COLO668 (cell line): ENCODE measurements around the gene ZBED1.
"Not testable (repeated sequence)": the region's sequence is repeated elsewhere in the genome, so short reads cannot be mapped to it uniquely, and the experiment has no call there.

Source experiments
- DNase-seq: peaks from one replicate; lab custom pipeline; 2025; ENCODE audit not compliant: unreplicated experiment; lab: John Stamatoyannopoulos, UW

The ZBED1 gene

DNA sequence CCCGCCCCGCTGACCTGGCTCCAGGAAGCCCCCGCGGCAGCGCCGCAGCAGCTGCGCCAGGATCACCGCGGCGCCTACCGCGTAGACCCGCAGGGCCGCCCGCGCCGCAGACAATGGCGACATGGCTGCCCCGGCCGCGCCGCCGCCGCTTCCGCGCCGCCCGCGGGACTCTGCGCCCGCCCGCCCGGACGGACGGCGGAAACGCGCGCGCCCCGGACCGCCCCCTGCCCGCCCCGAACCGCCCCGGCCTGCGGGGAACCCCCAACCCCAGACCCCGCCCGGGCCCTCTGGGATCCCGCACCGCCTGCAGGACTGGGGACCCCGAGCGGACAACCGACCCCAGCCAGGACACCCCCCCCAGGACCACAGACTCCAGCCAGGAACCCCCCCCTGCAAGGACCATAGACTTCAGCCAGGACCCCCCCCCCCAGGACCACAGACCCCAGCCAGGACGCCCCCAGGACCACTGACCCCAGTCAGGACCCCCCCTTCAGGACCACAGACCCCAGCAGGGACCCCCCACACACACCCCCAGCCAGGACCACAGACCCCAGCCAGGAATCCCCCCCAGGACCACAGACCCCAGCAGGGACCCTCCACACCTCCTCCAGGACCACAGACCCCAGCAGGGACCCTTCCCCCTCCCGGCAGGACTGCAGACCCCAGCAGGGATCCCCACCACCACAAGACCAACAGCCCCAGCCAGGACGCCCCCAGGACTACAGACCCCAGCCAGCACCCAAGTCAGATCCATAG lies at the start of gene ZBED1, which contains the start of gene DHRSX:
Gene ZBED1, minus strand, starts transcription at position 174 of the 756 bp plus-strand sequence. CDS start 10,257 bp downstream, outside the sequence.
Gene DHRSX, minus strand, starts transcription at position 174 of the 756 bp plus-strand sequence. Its CDS starts 51 bp downstream, at position 123.
- DNase-seq, result no peak

DNA sequence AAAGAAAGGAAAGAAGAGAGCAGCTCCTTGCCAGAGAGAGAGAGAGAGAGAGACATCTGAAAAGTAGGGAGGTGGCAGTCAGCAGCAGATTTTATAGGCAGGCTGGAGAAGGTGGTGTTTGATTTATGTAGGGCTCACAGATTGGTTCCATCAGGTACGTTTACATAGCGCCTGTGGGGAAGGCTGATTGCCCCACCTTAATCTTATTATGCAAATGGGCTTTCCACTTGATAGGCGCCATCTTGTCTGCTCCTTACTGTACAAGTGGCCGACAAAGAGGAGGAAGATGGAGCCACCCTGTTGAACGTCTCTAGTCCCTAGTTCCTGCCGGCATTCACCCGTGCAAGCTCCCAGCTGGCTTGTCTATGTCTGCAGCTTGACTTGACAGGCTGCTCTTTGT lies 49.1 kb upstream of the ZBED1 start:
- DNase-seq, result no peak

DNA sequence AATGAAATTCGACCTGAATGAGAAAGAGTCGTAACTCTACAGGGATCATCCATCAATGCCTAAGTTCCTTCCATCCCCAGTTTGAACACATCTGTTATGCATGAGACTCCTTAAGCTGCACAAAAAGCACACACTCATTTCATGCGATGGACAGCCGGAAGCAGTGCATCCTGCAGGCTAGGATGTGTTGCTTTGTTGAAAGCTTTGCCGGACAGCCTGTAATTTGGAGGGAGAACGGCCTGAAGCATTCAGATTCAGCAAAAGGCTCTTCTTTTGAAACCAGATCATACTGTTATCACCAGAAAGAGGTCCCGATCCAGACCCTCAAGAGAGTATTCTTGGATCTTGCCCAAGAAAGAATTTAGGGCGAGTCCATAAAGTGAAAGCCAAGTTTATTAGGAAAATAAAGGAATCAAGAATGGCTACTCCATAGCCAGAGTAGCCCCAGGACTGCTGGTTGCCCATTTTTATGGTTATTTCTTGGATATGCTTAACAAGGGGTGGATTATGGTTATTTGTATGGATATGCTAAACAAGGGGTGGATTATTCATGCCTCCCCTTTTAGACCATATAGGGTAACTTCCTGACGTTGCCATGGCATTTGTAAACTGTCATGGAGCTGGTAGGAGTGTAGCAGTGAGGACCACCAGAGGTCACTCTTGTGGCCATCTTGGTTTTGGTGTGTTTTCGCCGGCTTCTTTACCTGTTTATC lies 48.1 kb upstream of the ZBED1 start:
- DNase-seq, result no peak

DNA sequence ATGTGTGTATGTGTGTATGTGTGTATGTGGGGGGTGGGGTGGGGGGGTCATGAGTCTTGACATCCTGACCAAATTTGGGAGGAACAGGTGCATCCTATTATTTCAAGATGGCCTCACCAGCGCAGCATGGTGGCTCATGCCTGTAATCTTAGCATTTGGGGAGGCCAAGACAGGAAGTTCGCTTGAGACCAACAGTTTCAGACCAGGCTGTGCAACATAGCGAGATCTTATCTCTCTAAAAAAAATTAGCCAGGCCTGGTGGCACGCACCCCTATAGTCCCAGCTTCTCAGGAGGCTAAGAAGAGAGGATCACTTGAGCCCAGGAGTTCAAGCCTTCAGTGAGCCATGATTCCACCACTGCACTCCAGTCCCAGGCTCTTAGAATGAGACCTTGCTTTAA lies 47.0 kb upstream of the ZBED1 start:
- no peak for DNase-seq

DNA sequence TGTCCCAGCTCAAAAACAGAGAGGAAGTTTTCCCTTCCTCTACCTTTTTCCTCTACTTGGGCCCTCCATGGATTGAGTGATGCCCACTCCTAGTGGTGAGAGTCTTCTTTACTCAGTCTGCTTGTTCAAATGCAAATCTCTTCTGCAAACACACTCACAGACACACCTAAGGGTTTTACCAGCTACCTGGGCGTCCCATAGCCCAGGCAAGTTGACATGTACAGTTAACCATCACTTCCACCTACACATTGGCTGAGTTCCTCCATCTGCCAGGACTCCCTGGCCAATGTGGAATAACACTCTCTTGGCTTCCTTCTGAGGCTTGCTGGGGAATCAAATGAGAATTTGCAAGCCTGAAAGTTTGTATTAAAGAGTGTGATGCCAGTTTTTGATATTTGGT lies 45.7 kb upstream of the ZBED1 start:
- no peak for DNase-seq

DNA sequence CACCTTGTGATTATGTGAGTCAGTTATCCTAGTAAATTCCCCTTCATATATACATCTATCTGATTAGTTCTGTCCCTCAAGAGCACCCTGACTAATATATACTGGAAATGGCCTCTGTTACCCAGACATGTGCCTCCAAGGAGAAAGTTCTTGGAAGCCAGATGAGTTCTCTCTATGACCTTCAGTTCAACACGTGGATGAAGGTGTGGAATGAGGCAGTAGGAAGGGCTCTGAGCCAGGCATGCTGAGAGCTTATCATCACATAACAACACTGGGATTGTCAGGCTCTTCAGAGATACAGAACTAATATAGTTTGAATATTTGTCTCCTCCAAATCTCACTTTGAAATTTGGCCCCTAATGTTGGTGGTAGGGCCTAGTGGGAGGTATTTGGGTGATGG lies 44.4 kb upstream of the ZBED1 start:
- no peak for DNase-seq

DNA sequence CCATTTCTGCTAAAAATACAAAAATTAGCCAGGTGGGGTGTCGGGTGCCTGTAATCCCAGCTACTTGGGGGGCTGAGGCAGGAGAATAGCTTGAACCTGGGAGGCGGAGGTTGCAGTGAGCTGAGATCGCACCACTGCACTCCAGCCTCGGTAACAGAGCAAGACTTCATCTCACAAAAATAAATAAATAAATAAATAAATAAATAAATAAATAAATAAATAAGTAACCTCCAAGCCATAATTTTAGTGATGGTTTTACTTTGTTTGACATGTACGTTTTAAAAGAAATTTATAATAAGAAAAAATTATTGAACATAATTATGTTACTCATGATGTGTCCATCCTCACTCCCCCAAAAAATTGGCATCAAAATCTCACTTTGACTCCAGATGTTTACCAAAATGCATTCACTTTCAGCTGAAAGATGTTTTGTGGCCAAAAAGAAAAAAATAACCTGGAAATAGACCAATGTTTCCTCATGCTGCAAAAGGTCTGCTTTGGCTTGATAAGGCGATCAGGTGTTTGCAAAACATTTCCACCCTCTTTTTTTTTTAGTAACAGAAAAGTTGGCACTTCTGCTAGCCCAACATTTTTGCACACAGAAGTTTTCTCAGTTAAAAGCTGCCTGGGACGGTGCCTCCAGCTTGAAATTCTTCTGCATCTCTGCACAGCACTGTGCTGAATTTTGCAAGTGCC lies 42.2 kb upstream of the ZBED1 start:
- no peak for DNase-seq

DNA sequence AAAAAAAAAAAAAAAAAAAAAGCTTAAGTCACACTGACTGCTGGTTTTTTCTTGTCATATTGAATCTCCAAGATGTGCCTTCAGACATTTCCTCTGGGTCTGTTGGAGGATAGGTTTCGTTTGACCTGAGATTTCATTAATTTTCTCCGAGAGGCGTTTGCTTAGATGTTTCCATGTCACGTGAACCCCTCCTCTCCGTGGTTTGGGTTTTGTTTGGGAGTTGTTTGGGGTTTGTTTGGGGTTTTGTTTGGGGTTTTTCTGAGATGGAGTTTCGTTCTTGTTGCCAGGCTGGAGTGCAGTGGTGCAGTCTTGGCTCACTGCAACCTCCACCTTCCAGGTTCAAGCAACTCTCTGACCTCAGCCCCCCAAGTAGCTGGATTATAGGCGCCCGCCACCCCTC lies 40.8 kb upstream of the ZBED1 start:
- DNase-seq, result no peak

DNA sequence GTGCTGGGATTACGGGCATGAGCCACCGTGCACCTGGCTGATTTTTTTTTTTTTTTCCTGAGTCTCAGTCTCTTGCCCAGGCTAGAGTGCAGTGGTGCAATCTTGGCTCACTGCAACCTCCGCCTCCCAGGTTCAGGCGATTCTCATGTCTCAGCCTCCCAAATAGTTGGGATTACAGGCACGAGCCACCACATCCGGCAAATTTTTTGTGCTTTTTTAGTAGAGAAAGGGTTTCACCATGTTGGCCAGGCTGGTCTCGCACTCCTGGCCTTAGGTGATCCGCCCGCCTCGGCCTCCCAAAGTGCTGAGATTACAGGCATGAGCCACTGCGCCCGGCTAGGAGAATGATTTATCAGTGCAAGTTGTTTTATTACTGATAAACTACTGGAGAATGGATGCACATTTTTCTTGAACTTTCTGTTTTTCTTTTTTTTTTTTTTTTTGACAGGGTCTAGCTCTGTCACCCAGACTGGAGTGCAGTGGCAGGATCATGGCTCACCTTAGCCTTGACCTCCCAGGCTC lies 39.7 kb upstream of the ZBED1 start:
- no peak for DNase-seq

DNA sequence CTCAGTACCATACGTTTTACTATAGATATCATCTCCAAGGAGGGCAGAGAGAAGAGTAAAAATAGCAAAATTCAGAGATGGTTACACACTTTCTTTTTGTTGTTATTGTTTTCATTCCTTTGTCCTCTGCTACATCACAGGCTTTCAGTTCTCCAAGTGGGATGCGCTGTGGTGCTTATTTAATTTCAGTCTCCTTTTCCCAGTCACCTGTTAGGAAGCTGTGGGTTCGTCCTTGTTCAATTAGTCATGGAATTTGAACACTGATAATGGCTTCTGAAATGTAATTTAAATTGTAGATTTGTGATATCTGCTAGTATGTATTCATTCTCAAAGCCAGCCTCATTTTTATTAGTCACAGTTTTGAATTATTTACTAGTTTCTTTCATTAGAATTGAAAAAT lies 38.8 kb upstream of the ZBED1 start:
- no peak for DNase-seq

DNA sequence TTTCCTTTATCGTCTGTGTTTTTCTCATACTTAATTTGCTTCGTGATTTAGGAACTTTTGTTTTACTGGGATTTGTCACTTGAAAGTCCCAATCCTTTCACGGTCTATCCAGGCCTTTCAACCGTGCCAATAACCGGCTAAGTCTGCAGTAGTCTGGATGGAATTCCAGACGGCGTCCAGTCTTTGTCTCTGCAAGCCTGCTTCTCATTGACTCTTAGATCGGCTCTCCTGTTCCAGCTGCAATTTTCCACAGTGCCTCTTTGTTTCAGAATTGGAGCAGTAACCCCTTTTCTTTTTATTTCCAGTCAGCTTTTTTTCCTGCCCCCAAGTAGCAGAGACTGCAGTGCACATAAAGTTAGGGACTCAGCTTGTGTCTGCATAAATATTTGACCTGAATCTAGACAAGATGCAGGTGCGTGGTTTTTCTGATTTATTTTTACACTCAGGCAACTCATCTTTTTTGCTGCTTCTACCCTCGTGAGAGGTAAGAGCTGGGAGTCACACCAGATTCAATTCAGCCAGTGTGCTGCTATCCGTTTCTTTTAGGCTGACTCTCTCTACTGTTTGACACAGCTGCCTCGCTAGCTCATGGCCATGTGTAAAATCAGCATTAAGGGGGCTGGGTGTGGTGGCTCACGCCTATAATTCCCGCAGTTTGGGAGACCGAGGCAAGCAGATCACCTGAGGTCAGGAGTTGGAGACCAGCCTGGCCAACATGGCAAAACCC lies 37.4 kb upstream of the ZBED1 start:
- no peak for DNase-seq

DNA sequence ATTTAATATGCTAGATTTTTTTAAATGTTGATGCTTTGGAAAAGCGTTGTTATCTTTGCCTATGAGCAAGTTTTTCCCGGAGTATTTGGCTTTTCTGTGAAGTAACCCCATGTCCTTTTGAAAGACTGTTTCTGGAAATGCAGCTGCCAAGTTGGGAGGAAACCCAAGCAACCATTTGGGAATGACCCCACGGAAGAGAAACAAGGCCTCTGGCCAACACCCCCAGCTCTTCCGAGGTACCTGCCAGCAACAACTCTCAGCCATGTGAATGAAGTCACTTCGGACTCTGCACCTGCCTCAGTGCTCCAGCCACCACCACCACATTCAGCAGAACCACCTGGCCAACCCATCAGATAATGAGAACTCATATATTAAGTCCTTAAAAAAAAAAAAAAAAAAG lies 36.2 kb upstream of the ZBED1 start:
- DNase-seq, result no peak

DNA sequence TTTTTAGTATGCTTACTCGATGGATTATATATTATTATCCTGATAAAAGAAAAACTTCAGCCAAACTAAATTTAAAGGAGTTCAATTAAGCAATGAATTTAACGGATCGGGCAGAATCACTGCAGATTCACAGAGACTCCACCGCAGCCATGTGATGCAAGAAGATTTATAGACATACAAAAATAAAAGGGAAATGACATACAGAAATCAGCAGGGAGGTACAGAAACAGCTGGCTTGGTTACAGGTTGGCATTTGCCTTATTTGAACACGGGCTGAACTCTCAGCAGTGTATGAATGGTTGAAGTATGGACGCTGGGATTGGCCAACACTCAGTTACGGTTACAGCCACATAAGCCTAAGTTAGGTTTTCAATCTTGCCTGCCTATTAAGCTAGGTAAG lies 35.4 kb upstream of the ZBED1 start:
- DNase-seq, result no peak

DNA sequence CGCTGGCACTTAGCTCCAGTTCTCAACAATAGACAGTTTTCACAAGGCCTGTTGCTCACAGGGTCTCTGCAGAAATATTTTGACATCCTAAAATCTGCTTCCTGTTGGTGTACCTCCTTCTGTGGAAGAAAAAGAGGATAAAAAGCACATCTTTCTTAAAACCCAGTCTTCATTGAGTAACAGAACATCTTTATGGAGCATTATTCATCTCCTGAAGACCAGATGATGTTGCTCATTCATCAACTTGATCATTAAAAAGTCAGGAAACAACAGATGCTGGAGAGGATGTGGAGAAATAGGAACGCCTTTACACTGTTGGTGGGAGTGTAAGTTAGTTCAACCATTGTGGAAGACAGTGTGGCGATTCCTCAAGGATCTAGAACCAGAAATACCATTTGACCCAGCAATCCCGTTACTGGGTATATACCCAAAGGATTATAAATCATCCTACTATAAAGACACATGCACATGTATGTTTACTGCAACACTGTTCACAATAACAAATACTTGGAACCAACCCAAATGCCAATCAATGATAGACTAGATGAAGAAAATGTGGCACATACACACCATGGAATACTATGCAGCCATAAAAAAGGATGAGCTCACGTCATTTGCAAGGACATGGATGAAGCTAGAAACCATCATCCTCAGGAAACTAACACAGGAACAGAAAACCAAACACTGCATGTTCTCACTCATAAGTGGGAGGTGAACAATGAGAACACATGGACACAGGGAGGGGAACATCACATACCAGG lies 33.7 kb upstream of the ZBED1 start:
- not testable (repeated sequence) for DNase-seq

DNA sequence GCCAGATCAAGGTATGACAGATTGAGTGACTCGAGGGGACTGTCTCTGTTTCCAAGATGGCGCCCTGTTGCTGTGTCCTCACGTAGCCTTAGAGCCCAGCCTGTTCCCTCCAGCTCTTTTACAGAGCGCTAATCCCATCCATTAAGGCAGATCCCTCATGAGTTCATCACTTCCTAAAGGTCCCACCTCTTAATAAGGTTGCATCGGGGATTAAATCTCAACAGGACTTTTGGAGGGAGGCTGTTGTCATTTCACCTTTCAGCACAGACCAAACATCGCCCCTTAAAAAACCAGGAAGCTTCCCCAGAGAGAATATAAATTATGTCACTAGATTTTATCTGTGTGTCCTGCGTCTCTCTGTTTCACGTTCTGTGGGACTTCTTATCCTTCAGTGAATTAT lies 32.6 kb upstream of the ZBED1 start:
- DNase-seq, result no peak

DNA sequence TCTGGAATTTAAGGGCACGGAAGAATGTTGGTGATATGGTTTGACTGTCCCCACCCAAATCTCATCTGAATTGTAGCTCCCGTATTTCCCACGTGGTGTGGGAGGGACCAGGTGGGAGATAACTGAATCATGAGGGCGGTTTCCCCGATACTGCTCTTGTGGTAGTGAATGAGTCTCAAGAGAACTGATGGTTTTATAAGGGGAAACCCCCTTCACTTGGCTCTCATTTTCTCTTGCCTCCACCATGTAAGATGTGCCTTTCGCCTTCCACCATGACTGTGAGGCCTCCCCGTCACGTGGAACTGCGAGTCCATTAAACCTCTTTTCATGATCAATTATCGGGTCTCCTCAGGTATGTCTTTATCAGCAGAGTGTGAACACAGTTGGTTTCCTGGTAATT lies 25.6 kb upstream of the ZBED1 start:
- DNase-seq, result no peak

DNA sequence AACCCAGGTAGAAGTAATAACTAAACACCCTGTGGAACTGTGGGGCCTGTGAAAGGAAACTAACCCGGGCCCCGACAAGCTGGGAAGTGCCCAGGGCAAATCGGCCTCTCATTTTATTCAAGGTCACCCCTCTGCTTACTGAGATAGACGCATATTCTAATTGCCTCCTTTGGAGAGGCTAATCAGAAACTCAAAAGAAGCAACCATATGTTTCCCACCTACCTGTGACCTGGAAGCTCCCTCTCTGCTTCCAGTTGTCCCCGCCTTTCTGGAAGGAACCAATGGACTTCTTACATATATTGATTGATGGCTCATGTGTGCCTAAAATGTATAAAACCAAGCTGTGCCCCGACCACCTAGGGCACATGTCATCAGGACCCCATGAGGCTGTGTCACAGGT lies 23.1 kb upstream of the ZBED1 start:
- no peak for DNase-seq

DNA sequence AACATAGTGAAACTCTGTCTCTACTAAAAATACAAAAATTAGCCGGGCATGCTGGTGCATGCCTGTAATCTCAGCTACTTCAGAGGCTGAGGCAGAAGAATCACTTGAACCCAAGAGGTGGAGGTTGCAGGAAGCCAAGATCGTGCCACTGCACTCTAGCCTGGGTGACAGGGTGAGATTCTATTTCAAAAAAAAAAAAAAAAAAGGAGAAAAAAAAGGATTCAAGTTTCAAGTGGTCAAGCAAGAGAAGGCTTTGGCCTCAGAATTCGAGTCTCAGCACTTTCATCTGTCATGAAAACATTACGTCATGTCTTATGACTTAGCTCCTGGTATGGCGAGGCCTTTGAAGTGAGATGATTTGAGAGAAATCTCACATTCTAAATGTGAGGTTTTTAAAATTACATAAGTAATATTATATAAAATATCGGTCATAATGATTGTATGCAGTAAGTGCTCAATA lies 21.2 kb upstream of the ZBED1 start:
- no peak for DNase-seq

DNA sequence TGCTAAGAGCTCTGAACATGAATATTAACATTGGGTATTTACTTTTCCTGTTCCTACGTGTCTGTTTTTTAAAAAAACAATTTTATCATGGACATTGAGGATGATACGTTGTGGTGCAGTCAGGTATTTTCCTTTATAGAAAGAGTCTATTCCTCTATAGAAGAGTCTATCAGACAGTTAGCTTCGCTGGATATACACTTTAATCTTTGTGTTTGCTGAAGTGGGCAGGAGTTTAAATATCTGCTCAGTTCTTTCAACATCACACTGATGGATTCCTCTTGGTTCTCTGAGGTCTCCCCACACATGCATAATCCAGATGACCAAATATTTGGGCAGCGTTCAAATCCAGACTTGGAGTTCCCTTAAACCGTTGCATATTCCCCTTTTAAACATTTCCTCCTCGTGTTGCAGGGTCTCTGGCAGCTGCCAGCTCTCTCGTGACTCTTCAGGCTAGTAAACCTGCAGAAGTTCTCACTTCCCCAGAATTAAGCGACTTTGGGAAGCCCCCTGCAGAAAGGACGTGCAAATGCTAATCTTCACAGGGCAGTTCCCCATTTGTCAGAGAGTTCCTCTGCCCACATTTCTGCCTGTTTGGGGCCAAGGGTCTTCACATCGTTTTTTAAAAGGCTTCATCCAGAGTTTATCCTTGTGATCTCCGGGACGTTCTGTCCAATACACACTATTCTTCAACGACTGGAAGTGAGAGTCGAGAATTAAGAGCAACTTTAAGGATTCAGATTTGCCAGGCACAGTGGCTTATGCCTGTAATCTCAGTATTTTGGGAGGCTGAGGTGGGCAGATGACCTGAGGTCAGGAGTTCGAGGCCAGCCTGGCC lies 20.5 kb upstream of the ZBED1 start:
- no peak for DNase-seq
